Stimulated activated naive B cell treated with anti-CD40 and anti-IgM and Interleukin-4, amounts not matched to agents 10 μg/mL and 1 μg/mL and 100 μg/mL, for 72 hours (primary cell): ENCODE measurements around the gene ADAMTS14.
A peak's percentile ranks its signal among the peaks of the same experiment; 100 is the strongest.
"Not testable (repeated sequence)": the region's sequence is repeated elsewhere in the genome, so short reads cannot be mapped to it uniquely, and the experiment has no call there.

Experiments
- ATAC-seq, 2 donors: fragments of 150-1000 bp; cut with Tn5 transposase; replicated peaks; 2 replicates each; pipeline ENCODE4 v1.10.0; 2021; ENCODE audit warnings: moderate library complexity in 1 of 2
- DNase-seq: peaks from one replicate; pipeline ENCODE4 v3.0.0; 2021
- H3K27ac Mint-ChIP-seq: one replicate; pipeline ENCODE4 v1.8.0; 2022; ENCODE audit warnings: mild to moderate bottlenecking, mixed read lengths
- H3K27me3 Mint-ChIP-seq, 2 donors: one replicate each; pipeline ENCODE4 v1.8.0; 2022; ENCODE audit warnings: mixed read lengths in 2 of 2
- H3K36me3 Mint-ChIP-seq, 2 donors: one replicate each; pipeline ENCODE4 v1.8.0; 2022; ENCODE audit warnings: mixed read lengths in 2 of 2, mild to moderate bottlenecking in 1 of 2
- H3K4me1 Mint-ChIP-seq, 2 donors: one replicate each; pipeline ENCODE4 v1.8.0; 2022; ENCODE audit warnings: mixed read lengths in 2 of 2, mild to moderate bottlenecking in 1 of 2
- H3K4me3 Mint-ChIP-seq, 2 donors: one replicate each; pipeline ENCODE4 v1.8.0; 2022; ENCODE audit warnings: mild to moderate bottlenecking in 2 of 2, mixed read lengths in 2 of 2, moderate library complexity in 1 of 2
- H3K9me3 Mint-ChIP-seq, 2 donors: one replicate each; pipeline ENCODE4 v1.8.0; 2022; ENCODE audit warnings: mixed read lengths in 2 of 2, mild to moderate bottlenecking in 1 of 2

The ADAMTS14 gene

DNA sequence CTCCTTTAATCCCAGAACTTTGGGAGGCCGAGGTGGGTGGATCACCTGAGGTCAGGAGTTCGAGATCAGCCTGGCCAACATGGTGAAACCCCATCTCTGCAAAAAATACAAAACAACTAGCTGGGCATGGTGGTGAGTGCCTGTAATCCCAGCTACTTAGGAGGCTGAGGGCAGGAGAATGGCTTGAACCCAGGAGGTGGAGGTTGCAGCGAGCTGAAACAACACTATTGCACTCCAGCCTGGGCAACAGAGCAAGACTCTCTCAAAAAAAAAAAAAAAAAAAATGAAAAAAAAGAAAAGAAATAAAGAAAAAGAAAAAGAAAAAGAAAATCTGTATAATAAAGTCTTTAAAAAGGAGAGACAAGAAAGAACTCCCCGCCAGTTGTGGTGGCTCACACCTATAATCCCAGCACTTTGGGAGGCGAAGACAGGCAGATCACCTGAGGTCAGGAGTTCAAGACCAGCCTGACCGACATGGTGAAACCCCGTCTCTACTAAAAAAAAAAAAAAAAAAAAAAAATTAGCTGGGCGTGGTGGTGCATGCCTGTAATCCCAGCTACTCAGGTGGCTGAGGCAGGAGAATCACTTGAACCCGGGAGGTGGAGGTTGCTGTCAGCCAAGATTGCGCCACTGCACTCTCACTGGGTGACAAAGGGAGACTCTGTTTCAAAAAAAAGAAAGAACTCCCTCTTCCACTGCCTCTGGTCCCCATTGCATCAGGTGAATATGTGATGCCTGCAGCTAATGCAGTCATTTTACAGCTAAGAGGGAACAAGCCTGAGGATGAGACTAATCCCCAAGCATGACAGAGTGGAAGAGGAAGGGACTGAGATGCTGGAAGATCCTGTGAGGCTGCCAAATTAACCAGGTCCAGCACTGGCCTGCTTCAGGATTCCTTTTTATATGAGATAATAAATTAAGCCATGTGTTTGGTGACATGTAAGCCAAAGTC lies 8.6 kb upstream of the ADAMTS14 start:
- H3K4me3 Mint-ChIP-seq, H3K27ac Mint-ChIP-seq, H3K36me3 Mint-ChIP-seq, DNase-seq, H3K4me1 Mint-ChIP-seq, ATAC-seq, H3K9me3 Mint-ChIP-seq: not testable (repeated sequence)
- H3K27me3 Mint-ChIP-seq: peaks cover 28 to 32% of the 10 kb centered on the region in 2 donors

DNA sequence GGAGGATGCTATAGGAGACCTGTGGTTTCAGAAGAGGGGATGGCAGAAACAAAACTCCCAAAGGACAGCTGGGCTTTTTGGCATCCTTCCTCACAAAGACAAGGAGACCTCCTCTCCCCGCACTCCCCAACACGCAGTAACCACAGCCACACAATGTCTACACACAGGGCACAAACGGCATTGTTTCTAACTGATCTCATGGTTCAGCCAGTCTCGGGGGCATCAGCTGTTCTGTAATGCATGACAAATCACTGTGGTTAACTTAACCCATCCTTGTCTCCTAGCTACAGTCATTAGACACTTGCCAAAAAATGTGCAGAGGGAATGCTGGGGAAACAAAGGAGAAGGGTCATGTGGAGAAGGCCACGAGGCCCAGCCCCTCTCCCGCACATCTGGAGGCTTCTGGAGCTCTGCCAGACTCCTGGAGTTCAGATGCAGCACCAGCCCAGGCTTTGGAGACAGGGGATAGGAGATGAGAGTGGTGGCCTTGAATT lies 7.6 kb upstream of the ADAMTS14 start:
- no peak overlapping the region for H3K4me3 Mint-ChIP-seq
- peak; percentile 58 to 87 for ATAC-seq
- H3K36me3 Mint-ChIP-seq: no peaks in the 10 kb centered on the region
- peaks cover 26 to 31% of the 10 kb centered on the region in 2 donors for H3K27me3 Mint-ChIP-seq
- peaks cover 7 to 8% of the 10 kb centered on the region in 2 donors for H3K4me1 Mint-ChIP-seq
- H3K27ac Mint-ChIP-seq: peak overlapping the region; percentile 11
- no peak for DNase-seq
- H3K9me3 Mint-ChIP-seq: peaks cover 5 to 8% of the 10 kb centered on the region in 2 donors

DNA sequence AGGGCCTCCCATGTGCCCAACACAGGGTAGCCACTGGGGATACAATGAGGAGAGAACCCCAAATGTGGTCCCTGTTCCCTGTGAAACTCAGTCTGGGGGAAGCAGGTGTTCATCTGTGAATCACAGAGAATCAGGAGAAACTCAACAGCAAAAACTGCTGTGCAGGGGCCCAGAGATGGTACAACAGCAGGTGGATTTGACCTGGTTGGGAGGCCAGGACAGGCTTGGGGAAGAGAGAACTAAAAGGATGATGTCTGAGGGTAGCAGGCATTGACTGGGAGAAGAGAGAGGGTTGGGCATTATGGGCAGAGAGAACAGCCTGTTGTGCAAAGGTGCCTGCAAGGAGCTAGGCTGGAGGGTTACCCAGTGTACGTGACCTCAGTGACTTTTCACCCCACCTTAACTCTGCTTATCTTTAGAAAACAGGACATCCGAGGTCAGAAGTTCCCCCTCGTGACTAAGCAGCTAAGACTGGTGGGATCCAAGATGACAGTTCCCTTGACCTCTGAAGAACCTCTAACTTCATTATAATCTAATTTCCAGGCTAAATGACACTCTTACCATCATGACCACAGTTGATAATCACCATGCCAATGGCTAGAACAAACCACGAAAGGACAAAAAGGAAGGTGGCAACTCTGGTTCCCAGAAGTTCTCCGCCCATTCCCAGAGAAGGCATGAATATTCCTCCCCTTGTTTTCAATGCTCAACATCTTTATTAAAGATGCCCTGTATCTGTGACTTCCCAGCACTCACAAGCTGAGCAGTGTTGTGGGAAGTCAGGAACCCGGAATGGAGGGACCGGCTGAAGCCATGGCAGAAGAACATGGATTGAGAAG lies 5.1 kb upstream of the ADAMTS14 start:
- no peaks in the 10 kb centered on the region for H3K36me3 Mint-ChIP-seq
- no peak for DNase-seq
- H3K4me3 Mint-ChIP-seq: no peak overlapping the region
- no peak overlapping the region for H3K27ac Mint-ChIP-seq
- peaks cover 8 to 10% of the 10 kb centered on the region in 2 donors for H3K4me1 Mint-ChIP-seq
- peaks cover 31 to 37% of the 10 kb centered on the region in 2 donors for H3K27me3 Mint-ChIP-seq
- peaks cover 5 to 8% of the 10 kb centered on the region in 2 donors for H3K9me3 Mint-ChIP-seq
- ATAC-seq: no peak

DNA sequence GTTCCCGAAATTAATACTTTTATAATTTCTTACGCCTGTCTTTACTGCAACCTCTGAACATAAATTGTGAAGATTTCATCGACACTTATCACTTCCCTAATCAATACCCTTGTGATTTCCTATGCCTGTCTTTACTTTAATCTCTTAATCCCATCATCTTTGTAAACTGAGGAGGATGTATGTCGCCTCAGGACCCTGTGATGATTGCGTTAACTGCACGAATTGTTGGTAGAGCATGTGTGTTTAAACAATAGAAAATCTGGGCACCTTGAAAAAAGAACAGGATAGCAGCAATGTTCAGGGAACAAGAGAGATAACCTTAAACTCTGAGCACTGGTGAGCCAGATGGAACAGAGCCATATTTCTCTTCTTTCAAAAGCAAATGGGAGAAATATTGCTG lies 4.5 kb upstream of the ADAMTS14 start:
- H3K27me3 Mint-ChIP-seq: peaks cover 29 to 34% of the 10 kb centered on the region in 2 donors
- not testable (repeated sequence) for H3K4me3 Mint-ChIP-seq, ATAC-seq, H3K36me3 Mint-ChIP-seq, DNase-seq, H3K9me3 Mint-ChIP-seq, H3K27ac Mint-ChIP-seq
- peaks cover 9 to 10% of the 10 kb centered on the region in 2 donors for H3K4me1 Mint-ChIP-seq

DNA sequence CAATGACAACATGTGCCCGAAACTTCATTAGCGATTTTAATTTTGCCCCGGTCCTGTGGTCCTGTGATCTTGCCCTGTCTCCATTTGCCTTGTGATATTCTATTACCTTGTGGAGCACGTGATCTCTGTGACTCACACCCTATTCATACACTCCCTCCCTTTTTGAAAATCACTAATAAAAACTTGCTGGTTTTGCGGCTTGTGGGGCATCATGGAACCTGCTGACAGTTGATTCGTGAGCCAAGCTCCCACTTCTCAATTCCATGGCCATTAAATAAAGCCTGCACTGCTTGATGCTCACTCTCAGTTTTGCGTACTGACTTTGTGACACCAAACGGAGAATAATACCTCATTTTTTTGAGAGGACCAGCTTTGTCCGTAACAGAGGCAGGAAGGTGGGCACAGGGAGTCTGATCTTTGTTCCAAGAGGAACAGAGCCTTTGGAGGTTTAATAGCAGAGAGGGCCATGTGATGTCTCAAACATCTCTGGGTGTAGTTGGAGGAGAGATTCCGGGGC lies 3.8 kb upstream of the ADAMTS14 start:
- Mint-ChIP-seq H3K27me3 (peaks cover 31 to 36% of the 10 kb centered on the region in 2 donors), H3K4me1 (peaks cover 15% of the 10 kb centered on the region in 2 donors), H3K4me3 (no peak overlapping the region), H3K9me3 (peaks cover 5 to 8% of the 10 kb centered on the region in 2 donors), H3K36me3 (no peaks in the 10 kb centered on the region), H3K27ac (no peak overlapping the region)
- DNase-seq: no peak
- ATAC-seq: no peak

DNA sequence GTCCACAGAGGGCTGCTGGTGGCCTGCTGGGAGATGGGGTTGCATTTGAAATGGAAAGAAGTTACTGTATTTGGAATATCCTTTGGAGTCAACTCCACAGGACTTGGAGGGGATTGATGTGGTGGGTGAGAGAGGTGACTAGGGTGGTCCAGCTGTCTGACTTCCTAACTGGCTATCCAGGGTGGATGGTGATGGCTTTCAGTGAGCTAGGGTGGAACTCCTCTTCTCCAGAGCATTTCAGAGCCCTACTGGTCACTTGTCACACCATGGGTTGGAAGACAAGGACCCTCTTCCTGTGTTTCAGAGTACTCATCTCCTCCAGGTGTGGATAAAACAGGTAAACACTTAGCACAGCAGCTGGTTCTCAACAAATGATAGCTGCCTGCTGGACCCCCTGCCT lies 3.3 kb upstream of the ADAMTS14 start:
- DNase-seq: no peak
- peaks cover 15% of the 10 kb centered on the region in 2 donors for H3K4me1 Mint-ChIP-seq
- no peak overlapping the region for H3K27ac Mint-ChIP-seq
- ATAC-seq: no peak
- H3K4me3 Mint-ChIP-seq: no peak overlapping the region
- peaks cover 5 to 8% of the 10 kb centered on the region in 2 donors for H3K9me3 Mint-ChIP-seq
- H3K27me3 Mint-ChIP-seq: peaks cover 34 to 41% of the 10 kb centered on the region in 2 donors
- H3K36me3 Mint-ChIP-seq: no peaks in the 10 kb centered on the region

DNA sequence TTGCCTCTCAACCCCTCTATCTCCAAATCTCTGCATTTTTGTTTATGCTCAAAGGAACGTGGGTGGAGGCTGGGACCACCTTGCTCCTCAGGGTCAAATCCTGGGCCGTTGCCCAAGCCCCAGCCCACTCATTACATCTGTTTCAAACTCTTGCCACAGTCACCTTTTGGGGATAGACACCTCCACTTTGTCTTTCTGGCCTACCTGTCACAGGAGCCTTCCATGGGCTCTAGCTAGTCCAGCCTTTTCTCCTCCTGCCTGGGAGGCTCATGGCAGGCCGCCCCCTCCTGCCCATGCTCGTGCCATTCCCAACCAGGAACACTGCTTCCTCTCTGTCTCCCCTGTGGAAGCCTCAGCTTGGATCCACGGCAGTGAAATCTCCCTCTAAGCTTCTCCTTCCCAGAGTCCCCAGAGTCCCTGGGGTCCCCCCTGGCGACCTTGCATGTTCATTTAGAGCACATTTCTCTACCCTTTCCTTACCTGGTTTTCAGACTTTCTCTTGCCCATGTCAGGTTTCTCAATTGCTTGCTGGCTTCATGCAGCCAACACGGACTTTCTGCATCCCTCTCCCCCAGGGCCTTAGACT lies 2.5 kb upstream of the ADAMTS14 start:
- peaks cover 5 to 8% of the 10 kb centered on the region in 2 donors for H3K9me3 Mint-ChIP-seq
- DNase-seq: no peak
- H3K27me3 Mint-ChIP-seq: peaks cover 43 to 49% of the 10 kb centered on the region in 2 donors
- H3K36me3 Mint-ChIP-seq: no peaks in the 10 kb centered on the region
- no peak overlapping the region for H3K27ac Mint-ChIP-seq
- H3K4me3 Mint-ChIP-seq: no peak overlapping the region
- peaks cover 10% of the 10 kb centered on the region in 2 donors for H3K4me1 Mint-ChIP-seq
- ATAC-seq: no peak

DNA sequence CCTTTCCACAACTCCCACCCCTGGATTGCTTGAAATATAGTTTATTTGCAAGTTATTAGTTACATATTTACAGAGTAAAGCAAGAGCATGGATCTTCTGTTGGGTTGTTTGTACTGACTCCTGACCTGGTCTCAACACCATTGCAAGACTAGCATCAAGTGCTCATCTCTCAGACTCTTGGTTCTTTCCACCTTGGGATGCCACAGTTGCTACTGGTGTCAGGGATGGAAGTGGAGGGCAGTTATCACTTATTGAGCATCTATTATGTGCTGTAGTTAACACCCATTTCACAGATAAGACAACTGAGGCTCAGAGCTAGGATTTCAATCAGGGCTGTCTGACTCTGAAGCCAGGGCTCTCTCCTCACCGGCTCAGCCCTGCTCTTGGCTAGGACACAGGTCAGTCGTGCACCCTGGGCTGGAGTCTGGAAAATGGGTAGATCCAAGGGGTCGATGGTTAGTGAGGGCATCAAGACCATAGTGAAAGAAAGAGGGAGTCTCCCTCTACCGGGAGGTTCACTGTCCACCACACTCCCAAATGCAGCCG lies 614 bp upstream of the ADAMTS14 start:
- no peak overlapping the region for H3K27ac Mint-ChIP-seq
- peak overlapping the region; percentile 30 to 40 for H3K4me3 Mint-ChIP-seq
- ATAC-seq (no peak), DNase-seq (no peak)
- peaks cover 7 to 8% of the 10 kb centered on the region in 2 donors for H3K4me1 Mint-ChIP-seq
- no peaks in the 10 kb centered on the region for H3K36me3 Mint-ChIP-seq
- peaks cover 5 to 8% of the 10 kb centered on the region in 2 donors for H3K9me3 Mint-ChIP-seq
- peaks cover 58 to 67% of the 10 kb centered on the region in 2 donors for H3K27me3 Mint-ChIP-seq

DNA sequence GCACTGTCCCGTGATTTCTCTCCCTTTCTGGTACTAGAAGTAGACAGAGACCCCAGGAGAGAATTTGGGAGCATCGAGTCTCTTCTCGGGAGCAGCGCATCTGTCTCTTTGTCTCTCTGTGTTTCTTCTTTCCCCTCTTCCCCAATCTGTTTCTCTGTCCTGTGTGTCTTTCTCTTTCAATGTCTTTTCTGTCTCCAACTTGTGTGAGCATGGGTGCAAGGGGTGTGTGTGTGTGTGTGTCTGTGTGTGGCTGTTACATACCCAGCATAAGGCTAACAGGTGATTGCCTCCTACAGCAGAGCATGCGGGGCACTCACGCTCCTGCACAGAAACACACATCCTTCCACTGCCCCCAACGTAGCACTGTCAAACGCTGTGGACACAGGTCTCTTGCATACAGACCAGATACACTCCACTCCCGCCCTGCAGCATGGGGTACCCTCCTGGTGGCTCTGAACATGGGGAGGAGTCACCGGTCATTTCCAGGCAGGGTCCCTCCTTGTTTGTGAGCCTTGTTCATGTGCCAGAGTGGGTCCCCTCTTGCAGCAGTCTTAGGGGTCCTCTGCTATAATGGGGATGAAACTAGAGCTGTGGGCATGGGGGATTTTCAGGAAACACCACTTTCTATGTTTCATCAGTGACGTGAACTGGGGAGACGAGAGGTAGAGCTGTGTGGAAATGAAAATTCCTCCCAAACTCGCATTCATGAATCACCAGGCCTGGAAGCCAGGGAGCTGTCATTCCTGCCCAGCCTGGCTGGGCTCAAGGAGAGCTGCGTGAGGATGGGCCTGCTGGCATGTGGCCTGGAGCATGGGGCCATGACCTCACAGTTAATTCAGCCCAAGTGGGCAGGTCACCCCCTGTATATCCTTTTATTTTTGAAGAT lies 980 bp downstream of the ADAMTS14 start:
- Mint-ChIP-seq H3K27me3 (peaks cover 58 to 67% of the 10 kb centered on the region in 2 donors), H3K27ac (no peak overlapping the region), H3K4me1 (peaks cover 7 to 8% of the 10 kb centered on the region in 2 donors), H3K36me3 (no peaks in the 10 kb centered on the region), H3K4me3 (peak overlapping the region; percentile 5 to 34), H3K9me3 (peaks cover 2 to 8% of the 10 kb centered on the region in 2 donors)
- DNase-seq: no peak
- ATAC-seq: no peak

DNA sequence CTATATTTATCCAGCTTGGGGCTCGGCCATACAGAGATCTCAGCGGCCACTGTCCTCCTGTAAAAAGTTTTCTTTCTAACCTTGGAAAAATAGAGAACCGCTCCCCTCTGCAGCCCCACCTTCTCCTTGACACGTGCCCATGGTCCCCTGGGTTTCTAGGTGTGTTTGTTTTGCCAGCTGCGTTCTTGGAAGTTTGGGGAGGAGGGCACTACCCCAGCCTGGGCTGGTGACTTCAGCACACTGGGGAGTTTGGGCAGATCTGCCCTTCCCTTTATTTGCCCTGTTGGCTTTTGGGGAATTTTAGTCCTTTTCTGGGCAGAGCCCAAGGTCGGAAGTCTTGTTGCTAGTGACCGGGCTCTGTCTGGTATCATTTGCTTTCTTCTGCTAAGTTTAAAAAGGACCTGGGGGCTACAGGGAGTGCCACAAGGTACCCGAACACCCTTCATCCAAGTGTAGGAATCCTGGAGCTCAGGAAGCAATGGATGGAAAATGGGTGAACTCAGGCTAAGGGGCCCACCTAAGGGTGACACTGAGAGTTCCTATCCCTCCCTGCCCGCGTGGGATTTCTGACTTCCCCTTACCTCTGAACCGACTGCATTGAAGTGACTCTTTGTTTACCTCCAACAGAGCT lies 1.7 kb downstream of the ADAMTS14 start:
- H3K36me3 Mint-ChIP-seq: no peaks in the 10 kb centered on the region

DNA sequence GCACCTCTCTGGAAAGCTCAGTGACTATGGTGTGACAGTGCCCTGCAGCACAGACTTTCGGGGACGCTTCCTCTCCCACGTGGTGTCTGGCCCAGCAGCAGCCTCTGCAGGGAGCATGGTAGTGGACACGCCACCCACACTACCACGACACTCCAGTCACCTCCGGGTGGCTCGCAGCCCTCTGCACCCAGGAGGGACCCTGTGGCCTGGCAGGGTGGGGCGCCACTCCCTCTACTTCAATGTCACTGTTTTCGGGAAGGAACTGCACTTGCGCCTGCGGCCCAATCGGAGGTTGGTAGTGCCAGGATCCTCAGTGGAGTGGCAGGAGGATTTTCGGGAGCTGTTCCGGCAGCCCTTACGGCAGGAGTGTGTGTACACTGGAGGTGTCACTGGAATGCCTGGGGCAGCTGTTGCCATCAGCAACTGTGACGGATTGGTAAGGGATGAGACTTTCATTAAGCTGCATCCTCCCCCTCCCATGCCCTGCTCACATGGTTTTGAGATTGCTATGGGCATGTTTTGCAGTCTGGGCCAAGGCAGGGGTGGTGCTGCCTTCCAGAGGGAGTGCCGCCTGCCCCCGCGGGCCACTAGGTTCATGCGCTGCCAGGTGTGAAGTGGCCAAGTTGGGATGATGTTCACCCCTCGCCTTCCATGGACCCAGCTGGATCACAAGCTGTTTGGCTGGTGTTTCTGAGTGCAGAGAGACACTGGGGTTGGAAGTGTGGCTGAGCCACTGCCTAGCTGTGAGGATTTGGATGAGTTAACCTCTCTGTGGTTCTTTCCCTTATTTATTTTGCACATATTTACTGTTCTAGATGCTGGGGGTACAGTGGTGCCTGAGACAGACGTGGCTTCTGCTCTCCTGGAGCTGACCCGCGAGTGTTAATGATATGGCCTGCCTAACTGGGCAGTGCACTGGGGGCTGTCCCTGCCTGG lies 2.5 kb downstream of the ADAMTS14 start:
- Mint-ChIP-seq H3K36me3 (no peaks in the 10 kb centered on the region), H3K27me3 (peaks cover 54 to 61% of the 10 kb centered on the region in 2 donors), H3K27ac (no peak overlapping the region), H3K9me3 (no peaks in the 10 kb centered on the region), H3K4me3 (no peak overlapping the region), H3K4me1 (peaks cover 7 to 8% of the 10 kb centered on the region in 2 donors)
- no peak for DNase-seq
- no peak for ATAC-seq

More for the DNA sequence above, 1.7 kb downstream of the ADAMTS14 start:
- peaks cover 0 to under 1% of the 10 kb centered on the region in 2 donors for H3K9me3 Mint-ChIP-seq
- no peak overlapping the region for H3K27ac Mint-ChIP-seq
- ATAC-seq (no peak), DNase-seq (no peak)
- peaks cover 58 to 67% of the 10 kb centered on the region in 2 donors for H3K27me3 Mint-ChIP-seq
- peaks cover 7 to 8% of the 10 kb centered on the region in 2 donors for H3K4me1 Mint-ChIP-seq
- H3K4me3 Mint-ChIP-seq: no peak overlapping the region
